K562 (cell line): ENCODE data around the gene FUT6. TPM values are rescaled to one million over a fixed set of nuclear protein-coding genes. Genes with fewer than 3 reads are reported as not detected.

Source experiments
- ARNT ChIP-seq, 2 experiments: fragments of 450-650 bp; IDR thresholded peaks; 2 replicates each; pipeline ENCODE4 v1.6.1; 2016; ENCODE audit warnings: mild to moderate bottlenecking in 1 of 2
- DNMT1 ChIP-seq: fragments of 450-650 bp; IDR thresholded peaks from 2 replicates; pipeline ENCODE4 v1.6.1; 2016; ENCODE audit warnings: antibody characterized with exemption, mild to moderate bottlenecking
- ELF1 ChIP-seq: fragments of 200-800 bp; sonication (Bioruptor generic); IDR thresholded peaks from 2 replicates; pipeline ENCODE4 v1.6.1; 2016; ENCODE audit warnings: missing genetic modification characterization, missing compliant biosample characterization
- ETV1 ChIP-seq: fragments of 450-650 bp; conservative IDR thresholded peaks from 2 replicates; pipeline ENCODE4 v1.6.1; 2016; ENCODE audit warnings: missing genetic modification characterization, control low read depth, low read depth, missing compliant biosample characterization
- GATA2 ChIP-seq: sonication (generic); formaldehyde crosslinking; IDR thresholded peaks from 2 replicates; pipeline ENCODE4 v1.4.0; 2020; ENCODE audit warnings: mild to moderate bottlenecking, missing genetic modification reagents
- GTF2B ChIP-seq: IDR thresholded peaks from 2 replicates; pipeline ENCODE4 v1.6.1; 2011; ENCODE audit not compliant: insufficient read length; ENCODE audit errors: extremely low read depth
- HNRNPK ChIP-seq: fragments of 200-400 bp; formaldehyde crosslinking; IDR thresholded peaks from one replicate; pipeline ENCODE4 v1.6.1; 2018; ENCODE audit warnings: mild to moderate bottlenecking, low read depth, low read length; ENCODE audit not compliant: poor library complexity, severe bottlenecking
- SIX5 ChIP-seq, 2 experiments: IDR thresholded peaks; 2 replicates each; pipeline ENCODE4 v1.6.1; 2011; ENCODE audit warnings: low read length in 2 of 2, borderline replicate concordance in 1 of 2, low read depth in 1 of 2, mild to moderate bottlenecking in 1 of 2, moderate library complexity in 1 of 2; ENCODE audit not compliant: insufficient read depth in 1 of 2
- SNAPC5 ChIP-seq: fragments of 250-450 bp; sonication (Bioruptor Pico); IDR thresholded peaks from 2 replicates; pipeline ENCODE4 v1.8.0; 2021; ENCODE audit warnings: moderate library complexity, mild to moderate bottlenecking, inconsistent platforms
- SP2 ChIP-seq: IDR thresholded peaks from 2 replicates; pipeline ENCODE4 v1.6.1; 2011; ENCODE audit warnings: mild to moderate bottlenecking, low read depth, low read length, moderate library complexity; ENCODE audit not compliant: poor library complexity, severe bottlenecking; ENCODE audit errors: extremely low read depth
- TCF7L2 ChIP-seq: fragments of 150-350 bp; IDR thresholded peaks from 2 replicates; pipeline ENCODE4 v1.6.1; 2016; ENCODE audit warnings: low read depth, mild to moderate bottlenecking, low read length, moderate library complexity
- TRIM28 ChIP-seq: fragments of 450-650 bp; IDR thresholded peaks from 2 replicates; pipeline ENCODE4 v1.6.1; 2017
- USF2 ChIP-seq: sonication (generic); formaldehyde crosslinking; IDR thresholded peaks from 2 replicates; pipeline ENCODE4 v1.5.0; 2020; ENCODE audit warnings: missing genetic modification reagents
- YBX1 ChIP-seq: fragments of 450-650 bp; IDR thresholded peaks from 2 replicates; pipeline ENCODE4 v1.7.1; 2016; ENCODE audit warnings: mild to moderate bottlenecking
- ZFPM2 ChIP-seq: fragments of 250-450 bp; sonication (Bioruptor Pico); IDR thresholded peaks from 2 replicates; pipeline ENCODE4 v1.5.1; 2022; ENCODE audit warnings: mild to moderate bottlenecking
- ZKSCAN1 ChIP-seq: fragments of 150-350 bp; IDR thresholded peaks from 2 replicates; pipeline ENCODE4 v1.6.1; 2016; ENCODE audit warnings: low read depth, low read length
- ZMIZ1 ChIP-seq, 2 experiments: fragments of 150-350 bp in 1 of 2; IDR thresholded peaks; 2 replicates each; pipeline ENCODE4 v1.6.1; 2012 to 2016; ENCODE audit warnings: low read depth in 2 of 2, low read length in 2 of 2, mild to moderate bottlenecking in 1 of 2, moderate library complexity in 1 of 2
- ZNF324 ChIP-seq: fragments of 250-450 bp; sonication (Bioruptor Pico); IDR thresholded peaks from 2 replicates; pipeline ENCODE4 v1.4.0; 2020; ENCODE audit warnings: mild to moderate bottlenecking
- ZNF77 ChIP-seq: fragments of 250-450 bp; sonication (Bioruptor Pico); IDR thresholded peaks from 2 replicates; pipeline ENCODE4 v1.5.0; 2020
- polyA plus RNA-seq, 8 experiments: library from polyadenylated mRNA; depleted of rRNA in 4 of 8; stranded (reverse) in 5 of 8; unstranded in 3 of 8; fragments of >200 nt; fragmentation: Nextera tagmentation in 2 of 8; fragmentation: Illumina TruSeq in 1 of 8; extraction: Ambion mirVana in 2 of 8; extraction: Trizol in 1 of 8; gene quantifications; 2 replicates each; pipeline versions ENCODE4 v1.2.1 to v1.2.3, GENCODE V29; 2011 to 2014; ENCODE audit warnings: inconsistent platforms in 1 of 8, missing spikeins in 1 of 8
- total RNA-seq, 7 experiments: library from RNA; depleted of rRNA in 6 of 7; stranded (reverse); fragments of >200 nt in 6 of 7; fragmentation: Illumina TruSeq in 2 of 7; extraction: Trizol in 2 of 7; gene quantifications; 2 replicates each; pipeline versions ENCODE4 v1.2.1 to v1.2.3, GENCODE V29; 2011 to 2021; ENCODE audit warnings: low replicate concordance in 1 of 7
- TF ChIP-seq, protein P1 (sequence below): fragments of 250-450 bp; sonication (Bioruptor Pico); IDR thresholded peaks from 2 replicates; pipeline ENCODE4 v1.4.0; 2020

Gene FUT6
- total and polyA plus RNA-seq, 9 of the 15 experiments (the other 6 are each of a cell fraction or from before 2014, with no cell fraction given), result 0.04 TPM; not detected in 8

- TF ChIP-seq ZNF324 (CRISPR knock-in tag) (no peak), TCF7L2 (no peak), ARNT (IDR thresholded peaks at IDR 0.05) (no peak), ZKSCAN1 (peak; percentile 8; the same call in 1 of the 2 replicates), SP2 (no peak), TRIM28 (peak; percentile 34; the same call in 1 of the 2 replicates), DNMT1 (no peak), ZFPM2 (no peak), HNRNPK (no peak), SNAPC5 (CRISPR knock-in tag) (no peak), ZMIZ1 (IDR thresholded peaks at IDR 0.05; ENCODE audit: low read depth in 2 of 2, low read length in 2 of 2) (peak in 1 of 2 experiments; percentile 75; a peak in 1 of 4 replicates), ELF1 (peak; percentile 11; the same call in 1 of the 2 replicates), YBX1 (no peak), ZNF77 (CRISPR knock-in tag) (no peak), GATA2 (no peak), USF2 (CRISPR knock-in tag) (no peak), GTF2B (no peak), SIX5 (IDR thresholded peaks at IDR 0.05; ENCODE audit: borderline replicate concordance in 1 of 2, insufficient read depth in 1 of 2, low read depth in 1 of 2, low read length in 2 of 2) (no peak), ETV1 (tag) (peak; percentile 28; the same call in 1 of the 2 replicates)
- TF ChIP-seq, protein P1, sequence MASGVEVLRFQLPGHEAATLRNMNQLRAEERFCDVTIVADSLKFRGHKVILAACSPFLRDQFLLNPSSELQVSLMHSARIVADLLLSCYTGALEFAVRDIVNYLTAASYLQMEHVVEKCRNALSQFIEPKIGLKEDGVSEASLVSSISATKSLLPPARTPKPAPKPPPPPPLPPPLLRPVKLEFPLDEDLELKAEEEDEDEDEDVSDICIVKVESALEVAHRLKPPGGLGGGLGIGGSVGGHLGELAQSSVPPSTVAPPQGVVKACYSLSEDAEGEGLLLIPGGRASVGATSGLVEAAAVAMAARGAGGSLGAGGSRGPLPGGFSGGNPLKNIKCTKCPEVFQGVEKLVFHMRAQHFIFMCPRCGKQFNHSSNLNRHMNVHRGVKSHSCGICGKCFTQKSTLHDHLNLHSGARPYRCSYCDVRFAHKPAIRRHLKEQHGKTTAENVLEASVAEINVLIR (CRISPR knock-in tag), result peak; percentile 67
These were observed 11.4 kb downstream of the FUT6 start (continued) for GRCh38 chr19:5827891-5828660.
